HEK293 (cell line): Measurements from ENCODE around the gene SH3YL1.

ENCODE experiments used
- MEIS1 ChIP-seq: sonication (generic); formaldehyde crosslinking; IDR thresholded peaks from 2 replicates; pipeline ENCODE4 v1.8.1; 2022; ENCODE audit warnings: missing genetic modification reagents, mild to moderate bottlenecking, borderline replicate concordance
- SP2 ChIP-seq: fragments of 450-650 bp; formaldehyde crosslinking; IDR thresholded peaks from 2 replicates; pipeline ENCODE4 v1.5.1; 2016; ENCODE audit warnings: missing biosample characterization, missing genetic modification characterization
- ZNF221 ChIP-seq: fragments of 450-650 bp; formaldehyde crosslinking; IDR thresholded peaks from 2 replicates; pipeline ENCODE4 v1.5.1; 2017; ENCODE audit warnings: missing biosample characterization, missing genetic modification characterization, borderline replicate concordance
- ZNF529 ChIP-seq: fragments of 450-650 bp; formaldehyde crosslinking; IDR thresholded peaks from 2 replicates; pipeline ENCODE4 v1.5.1; 2017; ENCODE audit warnings: missing genetic modification characterization, missing biosample characterization; ENCODE audit not compliant: insufficient replicate concordance
- ZNF843 ChIP-seq: fragments of 450-650 bp; formaldehyde crosslinking; IDR thresholded peaks from 2 replicates; pipeline ENCODE4 v1.5.1; 2016; ENCODE audit warnings: missing biosample characterization, missing genetic modification characterization
- TF ChIP-seq, protein P1 (sequence below): fragments of 450-650 bp; formaldehyde crosslinking; IDR thresholded peaks from 2 replicates; pipeline ENCODE4 v1.5.1; 2016; ENCODE audit warnings: missing biosample characterization, missing genetic modification characterization
- TF ChIP-seq, protein P2 (sequence below): fragments of 450-650 bp; formaldehyde crosslinking; IDR thresholded peaks from 2 replicates; pipeline ENCODE4 v1.5.1; 2016; ENCODE audit warnings: missing biosample characterization, missing genetic modification characterization
- TF ChIP-seq, protein P3 (sequence below): fragments of 450-650 bp; formaldehyde crosslinking; IDR thresholded peaks from 2 replicates; pipeline ENCODE4 v1.5.1; 2016; ENCODE audit warnings: missing biosample characterization, missing genetic modification characterization

DNA sequence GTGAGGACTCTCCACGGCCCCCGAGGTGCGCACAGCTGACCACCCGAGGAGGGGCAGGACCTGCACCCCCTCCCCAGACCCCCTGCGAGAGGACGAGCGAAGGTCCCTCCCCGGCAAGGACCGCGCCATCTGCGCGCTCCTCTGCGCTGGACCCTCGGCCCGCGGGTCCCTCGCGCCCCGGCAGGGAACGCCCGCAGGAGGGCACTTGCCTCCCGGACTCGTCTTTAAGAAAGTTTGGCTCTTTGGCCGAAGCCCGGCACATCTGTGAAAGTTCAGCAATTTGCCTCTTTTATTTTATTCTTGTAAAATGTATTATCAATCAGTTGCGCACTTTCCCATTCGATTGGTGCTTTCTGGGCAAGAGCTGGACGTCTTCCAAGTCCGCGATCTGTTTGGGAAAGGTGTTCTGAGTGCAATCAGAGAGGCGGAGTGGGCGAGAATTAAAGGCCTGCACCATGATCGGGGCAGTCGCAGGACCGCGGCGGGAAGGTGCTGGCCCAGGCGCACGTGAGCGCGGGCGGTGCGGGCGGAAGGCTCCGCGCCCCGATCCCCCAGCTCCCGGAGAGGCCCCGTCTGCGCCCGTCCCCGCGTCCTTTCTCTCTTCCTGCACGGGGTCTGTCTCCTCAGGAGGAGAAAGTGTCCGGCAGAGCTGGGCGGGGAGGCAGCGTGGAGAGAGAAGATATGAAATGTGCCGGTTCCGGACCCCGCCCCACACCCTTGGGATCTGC lies 25.7 kb upstream of the SH3YL1 start:
- TF ChIP-seq, protein P1, sequence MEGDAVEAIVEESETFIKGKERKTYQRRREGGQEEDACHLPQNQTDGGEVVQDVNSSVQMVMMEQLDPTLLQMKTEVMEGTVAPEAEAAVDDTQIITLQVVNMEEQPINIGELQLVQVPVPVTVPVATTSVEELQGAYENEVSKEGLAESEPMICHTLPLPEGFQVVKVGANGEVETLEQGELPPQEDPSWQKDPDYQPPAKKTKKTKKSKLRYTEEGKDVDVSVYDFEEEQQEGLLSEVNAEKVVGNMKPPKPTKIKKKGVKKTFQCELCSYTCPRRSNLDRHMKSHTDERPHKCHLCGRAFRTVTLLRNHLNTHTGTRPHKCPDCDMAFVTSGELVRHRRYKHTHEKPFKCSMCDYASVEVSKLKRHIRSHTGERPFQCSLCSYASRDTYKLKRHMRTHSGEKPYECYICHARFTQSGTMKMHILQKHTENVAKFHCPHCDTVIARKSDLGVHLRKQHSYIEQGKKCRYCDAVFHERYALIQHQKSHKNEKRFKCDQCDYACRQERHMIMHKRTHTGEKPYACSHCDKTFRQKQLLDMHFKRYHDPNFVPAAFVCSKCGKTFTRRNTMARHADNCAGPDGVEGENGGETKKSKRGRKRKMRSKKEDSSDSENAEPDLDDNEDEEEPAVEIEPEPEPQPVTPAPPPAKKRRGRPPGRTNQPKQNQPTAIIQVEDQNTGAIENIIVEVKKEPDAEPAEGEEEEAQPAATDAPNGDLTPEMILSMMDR, result no peak
- no peak for TF ChIP-seq ZNF221
- no peak for TF ChIP-seq ZNF529 (tag by site-specific recombination)
- TF ChIP-seq, protein P2, sequence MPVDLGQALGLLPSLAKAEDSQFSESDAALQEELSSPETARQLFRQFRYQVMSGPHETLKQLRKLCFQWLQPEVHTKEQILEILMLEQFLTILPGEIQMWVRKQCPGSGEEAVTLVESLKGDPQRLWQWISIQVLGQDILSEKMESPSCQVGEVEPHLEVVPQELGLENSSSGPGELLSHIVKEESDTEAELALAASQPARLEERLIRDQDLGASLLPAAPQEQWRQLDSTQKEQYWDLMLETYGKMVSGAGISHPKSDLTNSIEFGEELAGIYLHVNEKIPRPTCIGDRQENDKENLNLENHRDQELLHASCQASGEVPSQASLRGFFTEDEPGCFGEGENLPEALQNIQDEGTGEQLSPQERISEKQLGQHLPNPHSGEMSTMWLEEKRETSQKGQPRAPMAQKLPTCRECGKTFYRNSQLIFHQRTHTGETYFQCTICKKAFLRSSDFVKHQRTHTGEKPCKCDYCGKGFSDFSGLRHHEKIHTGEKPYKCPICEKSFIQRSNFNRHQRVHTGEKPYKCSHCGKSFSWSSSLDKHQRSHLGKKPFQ (tag by site-specific recombination), result no peak
- TF ChIP-seq MEIS1, result no peak
- TF ChIP-seq SP2 (tag by site-specific recombination), result no peak
- no peak for TF ChIP-seq ZNF843
- TF ChIP-seq, protein P3, sequence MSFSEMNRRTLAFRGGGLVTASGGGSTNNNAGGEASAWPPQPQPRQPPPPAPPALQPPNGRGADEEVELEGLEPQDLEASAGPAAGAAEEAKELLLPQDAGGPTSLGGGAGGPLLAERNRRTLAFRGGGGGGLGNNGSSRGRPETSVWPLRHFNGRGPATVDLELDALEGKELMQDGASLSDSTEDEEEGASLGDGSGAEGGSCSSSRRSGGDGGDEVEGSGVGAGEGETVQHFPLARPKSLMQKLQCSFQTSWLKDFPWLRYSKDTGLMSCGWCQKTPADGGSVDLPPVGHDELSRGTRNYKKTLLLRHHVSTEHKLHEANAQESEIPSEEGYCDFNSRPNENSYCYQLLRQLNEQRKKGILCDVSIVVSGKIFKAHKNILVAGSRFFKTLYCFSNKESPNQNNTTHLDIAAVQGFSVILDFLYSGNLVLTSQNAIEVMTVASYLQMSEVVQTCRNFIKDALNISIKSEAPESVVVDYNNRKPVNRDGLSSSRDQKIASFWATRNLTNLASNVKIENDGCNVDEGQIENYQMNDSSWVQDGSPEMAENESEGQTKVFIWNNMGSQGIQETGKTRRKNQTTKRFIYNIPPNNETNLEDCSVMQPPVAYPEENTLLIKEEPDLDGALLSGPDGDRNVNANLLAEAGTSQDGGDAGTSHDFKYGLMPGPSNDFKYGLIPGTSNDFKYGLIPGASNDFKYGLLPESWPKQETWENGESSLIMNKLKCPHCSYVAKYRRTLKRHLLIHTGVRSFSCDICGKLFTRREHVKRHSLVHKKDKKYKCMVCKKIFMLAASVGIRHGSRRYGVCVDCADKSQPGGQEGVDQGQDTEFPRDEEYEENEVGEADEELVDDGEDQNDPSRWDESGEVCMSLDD (tag by site-specific recombination), result no peak
